Stimulated activated CD8-positive, alpha-beta memory T cell treated with anti-CD3 and anti-CD28 coated beads, Interleukin-15, amount 100 ng/mL, for 24 hours (primary cell): ENCODE measurements around the gene CAPRIN2.

Source experiments
- DNase-seq: peaks from one replicate; pipeline ENCODE4 v3.0.0-alpha.2; 2020; ENCODE audit warnings: low read depth

CAPRIN2 gene, protein sequence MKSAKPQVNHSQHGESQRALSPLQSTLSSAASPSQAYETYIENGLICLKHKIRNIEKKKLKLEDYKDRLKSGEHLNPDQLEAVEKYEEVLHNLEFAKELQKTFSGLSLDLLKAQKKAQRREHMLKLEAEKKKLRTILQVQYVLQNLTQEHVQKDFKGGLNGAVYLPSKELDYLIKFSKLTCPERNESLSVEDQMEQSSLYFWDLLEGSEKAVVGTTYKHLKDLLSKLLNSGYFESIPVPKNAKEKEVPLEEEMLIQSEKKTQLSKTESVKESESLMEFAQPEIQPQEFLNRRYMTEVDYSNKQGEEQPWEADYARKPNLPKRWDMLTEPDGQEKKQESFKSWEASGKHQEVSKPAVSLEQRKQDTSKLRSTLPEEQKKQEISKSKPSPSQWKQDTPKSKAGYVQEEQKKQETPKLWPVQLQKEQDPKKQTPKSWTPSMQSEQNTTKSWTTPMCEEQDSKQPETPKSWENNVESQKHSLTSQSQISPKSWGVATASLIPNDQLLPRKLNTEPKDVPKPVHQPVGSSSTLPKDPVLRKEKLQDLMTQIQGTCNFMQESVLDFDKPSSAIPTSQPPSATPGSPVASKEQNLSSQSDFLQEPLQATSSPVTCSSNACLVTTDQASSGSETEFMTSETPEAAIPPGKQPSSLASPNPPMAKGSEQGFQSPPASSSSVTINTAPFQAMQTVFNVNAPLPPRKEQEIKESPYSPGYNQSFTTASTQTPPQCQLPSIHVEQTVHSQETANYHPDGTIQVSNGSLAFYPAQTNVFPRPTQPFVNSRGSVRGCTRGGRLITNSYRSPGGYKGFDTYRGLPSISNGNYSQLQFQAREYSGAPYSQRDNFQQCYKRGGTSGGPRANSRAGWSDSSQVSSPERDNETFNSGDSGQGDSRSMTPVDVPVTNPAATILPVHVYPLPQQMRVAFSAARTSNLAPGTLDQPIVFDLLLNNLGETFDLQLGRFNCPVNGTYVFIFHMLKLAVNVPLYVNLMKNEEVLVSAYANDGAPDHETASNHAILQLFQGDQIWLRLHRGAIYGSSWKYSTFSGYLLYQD

DNA sequence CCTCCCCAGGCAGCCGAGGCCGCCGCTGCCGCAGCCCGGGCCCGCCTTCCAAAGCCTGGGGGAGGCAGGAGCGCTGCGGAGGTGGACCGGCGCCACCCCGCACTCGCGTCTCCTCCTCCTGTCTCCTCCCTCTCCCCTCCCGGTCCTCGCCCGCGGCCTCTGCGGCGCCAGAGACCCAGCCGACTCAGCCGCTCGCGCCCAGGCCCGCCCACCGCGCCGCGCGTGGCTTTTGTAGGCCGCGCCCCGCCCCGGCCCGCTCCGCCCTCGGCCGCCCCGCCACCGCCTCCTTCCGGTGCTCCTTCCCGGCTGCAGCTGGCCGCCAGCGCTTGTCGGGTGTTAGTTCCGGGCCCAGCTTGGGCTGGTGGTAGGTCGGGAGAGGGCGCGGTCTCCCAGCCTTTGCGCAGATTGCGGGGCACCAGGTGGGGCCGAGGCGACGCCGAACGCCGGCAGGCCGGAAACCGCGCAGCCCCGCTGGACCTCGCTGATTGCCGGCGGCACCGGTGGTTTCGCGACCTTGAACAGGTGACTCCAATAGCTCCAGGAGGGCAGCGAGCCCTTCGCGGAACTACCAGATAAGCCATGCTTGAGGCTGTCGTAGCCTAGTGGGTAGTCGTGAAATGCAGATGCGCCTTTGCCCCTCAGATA lies at the start of gene CAPRIN2:
Gene CAPRIN2 (minus strand): TSS at position 202 of the 645 bp plus-strand sequence. CDS start 1,431 bp downstream, outside the sequence.
- peak; percentile 86 for DNase-seq

DNA sequence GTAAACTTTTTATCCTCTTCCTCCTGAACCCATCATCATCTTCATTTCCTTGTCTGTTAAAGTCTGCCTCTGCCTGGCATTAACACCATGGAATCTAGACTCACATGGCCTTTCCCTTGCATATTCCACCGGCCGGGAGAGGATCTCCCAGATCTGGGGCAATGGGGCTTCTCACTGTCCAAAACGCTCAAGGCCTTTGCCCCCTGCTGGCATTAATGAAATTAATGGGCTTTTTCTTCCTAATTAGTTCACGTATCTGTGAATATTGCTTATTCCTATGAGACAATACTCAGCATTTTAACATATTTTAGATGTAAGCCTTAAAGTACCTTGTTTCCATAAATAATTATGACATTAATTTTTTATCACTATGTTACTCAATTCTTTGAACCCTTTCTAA lies 42.9 kb upstream of the CAPRIN2 start:
- no peak for DNase-seq

DNA sequence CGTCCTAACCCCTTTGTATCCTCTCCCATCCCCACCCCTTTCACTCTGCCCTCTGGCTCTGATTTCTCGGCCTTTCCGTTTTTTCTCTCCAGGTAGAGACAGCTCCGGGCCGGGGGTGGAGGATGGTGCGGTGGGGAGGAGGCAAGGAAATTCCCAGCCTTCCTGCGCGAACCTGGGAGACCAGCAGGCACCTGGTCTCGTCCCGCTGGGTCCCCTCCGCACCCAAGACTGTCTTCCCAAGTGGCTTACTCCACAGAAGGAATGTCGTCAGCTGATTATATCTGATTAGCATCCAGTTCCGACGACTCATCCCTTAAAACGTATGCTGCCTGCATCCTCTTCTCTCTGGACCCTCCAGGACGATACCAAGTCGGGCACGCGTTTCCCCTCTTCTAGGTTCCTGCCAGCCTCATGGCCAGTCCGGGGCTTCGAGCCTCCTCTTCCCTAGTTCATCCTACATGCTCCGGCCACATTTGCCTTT lies 42.2 kb upstream of the CAPRIN2 start:
- DNase-seq: no peak

DNA sequence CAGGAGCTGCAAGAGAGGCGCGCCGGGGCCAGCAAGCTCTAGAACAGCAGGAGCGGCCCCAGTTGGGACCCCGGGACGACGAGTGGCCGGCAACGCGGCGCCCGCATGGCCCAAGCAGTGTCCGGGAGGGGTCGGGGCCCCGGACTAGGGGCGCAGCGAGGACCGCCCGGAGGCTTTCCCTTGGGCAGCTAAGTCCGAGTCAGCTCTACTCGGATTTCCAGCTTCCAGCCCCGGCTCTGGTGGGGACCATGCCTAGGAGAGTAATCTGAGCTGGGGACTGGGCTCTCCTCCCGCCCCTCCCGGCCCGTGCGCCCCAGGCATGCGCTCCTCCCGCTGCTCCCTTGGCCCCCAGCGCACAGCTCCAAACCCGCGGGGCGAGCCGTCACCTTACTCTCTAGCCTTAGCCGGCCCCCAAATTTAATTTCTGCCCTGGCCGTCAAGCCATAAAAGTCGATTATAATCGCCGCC lies 41.6 kb upstream of the CAPRIN2 start:
- DNase-seq: no peak

DNA sequence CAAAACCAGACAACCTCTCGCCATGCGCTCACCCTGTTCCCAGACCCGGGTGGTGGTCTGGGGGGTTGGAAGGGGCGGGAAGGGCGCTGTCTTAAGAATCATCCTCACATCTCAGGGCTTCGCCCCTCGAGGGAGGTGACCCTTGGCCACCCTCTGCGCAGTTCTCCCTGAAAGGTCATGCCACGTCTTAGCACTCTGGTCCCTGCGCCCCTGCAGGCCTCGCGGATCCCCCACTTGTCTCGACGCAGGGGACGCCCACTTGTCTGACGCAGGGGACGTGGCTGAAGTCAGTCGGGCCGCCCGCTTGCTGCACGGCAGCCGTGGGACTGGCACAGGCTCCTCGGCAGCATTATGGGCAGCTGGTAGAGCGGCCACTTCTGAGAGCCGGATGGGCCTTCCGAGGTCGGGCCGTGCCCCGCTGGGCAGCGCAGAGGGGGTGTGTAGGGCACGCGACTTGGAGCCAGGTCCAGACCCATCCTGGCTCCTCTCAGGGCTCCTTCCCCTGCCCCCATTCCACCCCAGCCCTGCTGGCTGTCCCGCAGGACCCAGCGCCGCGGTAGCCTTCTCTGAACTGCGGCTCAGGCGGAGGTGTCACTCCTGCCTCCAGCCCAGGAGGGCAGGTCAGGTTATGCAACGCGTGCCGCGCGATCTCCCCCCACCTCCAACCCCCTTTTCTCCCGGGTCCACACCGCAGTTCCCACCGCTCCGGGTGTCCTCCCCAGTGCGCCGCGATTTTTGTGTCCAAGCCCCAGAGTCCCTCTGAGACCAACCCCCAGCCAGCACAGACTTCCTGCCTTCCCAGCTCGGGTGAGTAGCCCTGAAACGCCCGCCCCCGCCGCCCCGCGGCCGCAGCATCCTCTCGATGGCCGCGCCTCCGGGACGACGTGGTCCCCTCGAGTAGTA lies 40.9 kb upstream of the CAPRIN2 start:
- peak; percentile 42 for DNase-seq

DNA sequence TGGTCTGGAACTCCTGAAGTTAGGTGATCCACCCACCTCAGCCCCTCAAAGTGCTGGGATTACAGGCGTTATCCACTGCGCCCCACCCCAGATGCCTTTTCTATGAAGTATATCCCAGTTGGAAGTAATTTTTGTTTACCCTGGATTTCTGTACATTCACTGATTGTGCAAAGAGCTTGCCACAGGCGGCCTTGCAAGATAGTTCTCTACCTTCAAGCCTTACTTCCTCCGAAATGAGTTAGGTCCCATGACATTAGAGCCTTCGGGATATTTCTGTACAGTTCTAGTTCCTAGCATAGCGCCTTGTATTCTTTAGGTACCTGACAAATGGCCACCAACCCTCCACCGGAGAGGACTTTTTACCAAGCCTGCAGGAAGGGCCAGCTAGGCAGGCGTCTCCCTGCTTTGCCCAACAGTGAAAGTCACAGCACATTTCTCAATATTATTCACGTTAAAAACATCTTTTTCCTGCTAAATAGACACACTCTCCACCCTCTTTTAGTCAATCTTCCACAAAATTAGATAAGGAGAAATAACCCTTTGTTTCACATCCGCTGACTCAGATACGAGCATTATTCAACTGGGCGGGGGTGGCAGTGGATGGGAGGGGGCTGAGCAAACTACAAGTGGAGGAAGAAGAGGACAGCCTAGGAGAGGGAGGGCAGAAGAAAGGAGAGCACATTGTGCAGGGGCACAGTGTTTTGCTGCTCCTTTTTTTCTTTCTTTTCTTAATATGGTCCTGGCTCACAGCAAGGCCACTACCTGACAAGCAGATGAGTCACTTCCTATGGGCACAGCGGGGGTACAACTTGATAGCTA lies 40.0 kb upstream of the CAPRIN2 start:
- DNase-seq: no peak

DNA sequence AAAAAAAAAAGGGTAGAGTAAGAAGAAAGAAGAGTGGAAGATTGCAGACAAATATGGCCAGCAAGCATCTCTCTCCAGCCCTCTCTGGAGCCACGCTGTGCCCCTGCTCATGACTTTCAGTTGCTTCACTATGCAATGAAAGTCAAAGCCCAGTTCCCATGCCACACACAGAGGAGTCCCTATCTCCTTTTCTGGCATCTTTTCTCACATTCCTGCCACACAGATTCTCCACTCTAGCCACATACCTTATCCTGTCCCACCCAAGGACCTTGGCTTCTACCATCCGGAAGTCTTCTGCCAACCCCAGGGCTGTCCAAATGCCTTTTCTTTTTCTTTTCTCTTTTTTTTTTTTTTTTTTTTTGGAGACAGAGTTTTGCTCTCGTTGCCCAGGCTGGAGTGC lies 39.3 kb upstream of the CAPRIN2 start:
- no peak for DNase-seq

DNA sequence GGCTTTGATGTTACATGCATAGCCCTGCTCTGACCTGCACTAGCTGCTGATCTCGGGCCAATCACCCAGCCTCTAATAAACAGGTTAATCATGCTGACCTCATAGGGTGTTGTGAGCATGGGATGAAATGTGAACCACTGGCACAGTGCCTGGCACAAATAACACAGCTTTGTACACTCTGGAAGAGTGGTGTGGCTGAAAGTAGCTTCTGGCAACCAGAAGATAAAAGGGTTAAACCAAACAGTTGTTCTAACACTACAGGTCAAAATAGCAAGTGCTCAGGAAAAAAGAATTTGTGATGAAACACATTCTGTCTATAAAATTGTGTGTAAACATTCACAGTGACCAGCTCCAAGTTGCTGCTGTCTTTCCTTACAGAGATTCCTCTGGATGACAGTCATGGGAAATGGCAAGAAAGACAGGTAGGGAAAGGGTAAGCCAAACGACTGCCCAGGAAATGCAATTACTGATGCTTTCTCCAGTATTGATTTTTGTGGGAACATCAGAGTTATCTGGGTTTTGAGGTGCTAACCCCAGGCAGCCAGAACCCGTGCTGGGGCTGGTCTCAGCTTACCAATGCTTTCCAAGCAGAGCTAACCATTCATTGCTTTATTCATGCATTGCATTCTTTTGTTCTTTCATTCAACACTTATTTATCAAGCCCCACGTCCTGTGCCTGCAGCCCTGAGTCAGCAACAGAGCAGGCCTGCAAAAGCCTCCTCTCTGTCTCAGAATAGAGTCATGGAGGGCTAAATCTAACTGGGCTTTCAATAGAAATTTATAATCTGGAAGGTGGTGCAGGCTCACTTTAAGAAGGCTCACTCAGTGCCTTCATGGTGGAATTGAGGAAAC lies 38.1 kb upstream of the CAPRIN2 start:
- no peak for DNase-seq

DNA sequence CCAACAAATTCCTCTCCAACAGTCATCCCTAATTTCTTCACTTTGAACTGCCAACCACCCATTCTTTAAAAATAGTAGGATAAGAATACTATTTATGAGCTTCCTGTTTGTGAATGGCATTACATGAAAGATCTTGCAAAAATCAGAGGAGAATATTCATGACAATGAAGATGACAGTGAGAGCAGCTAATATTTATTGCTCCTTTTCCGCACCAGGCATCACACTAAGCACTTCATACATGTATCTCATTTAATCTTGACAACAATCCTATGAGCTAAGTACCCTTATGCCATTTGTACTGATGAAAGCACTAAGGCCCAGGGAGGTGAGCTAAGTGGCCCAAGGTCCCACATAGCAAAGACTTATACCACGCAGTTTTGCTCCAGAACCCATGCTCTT lies 37.3 kb upstream of the CAPRIN2 start:
- DNase-seq: no peak

DNA sequence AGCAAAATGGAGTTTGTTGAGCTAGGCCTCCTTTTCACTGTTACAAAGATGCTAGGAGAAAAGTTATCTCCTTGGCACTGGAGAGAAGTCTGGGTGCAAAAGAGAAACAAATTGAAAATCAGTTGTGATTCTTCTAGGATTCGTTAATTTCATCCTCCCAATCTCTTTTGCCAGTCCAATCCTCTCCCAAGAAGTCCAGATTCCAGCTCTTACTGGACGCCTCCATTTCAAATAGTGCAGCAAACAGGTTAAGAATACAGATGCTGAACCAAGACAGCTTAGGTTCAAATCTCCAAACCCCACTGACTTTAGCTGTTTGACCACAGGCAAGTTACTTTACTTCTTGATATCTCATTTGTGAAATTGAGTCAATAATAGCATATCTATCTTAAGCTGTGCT lies 34.0 kb upstream of the CAPRIN2 start:
- DNase-seq: no peak

DNA sequence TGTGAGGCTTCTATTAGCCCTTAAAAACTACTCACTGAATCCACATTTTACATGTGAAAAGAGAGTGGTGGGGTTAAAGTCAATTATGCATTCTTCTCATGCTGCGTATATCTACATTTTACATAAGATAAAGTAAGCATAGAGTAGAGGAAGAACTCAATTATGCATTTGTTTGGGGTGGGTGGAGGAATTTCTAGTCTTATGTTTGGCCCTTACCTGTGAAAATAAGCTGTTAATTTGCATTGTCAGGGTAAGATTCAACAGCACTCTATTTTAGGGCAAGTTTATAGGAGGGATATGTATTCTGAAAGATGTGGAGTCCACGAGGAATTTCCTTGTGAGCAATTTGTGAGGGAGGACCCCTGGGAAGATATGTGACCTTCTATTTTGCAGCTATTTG lies 30.9 kb upstream of the CAPRIN2 start:
- DNase-seq: no peak

DNA sequence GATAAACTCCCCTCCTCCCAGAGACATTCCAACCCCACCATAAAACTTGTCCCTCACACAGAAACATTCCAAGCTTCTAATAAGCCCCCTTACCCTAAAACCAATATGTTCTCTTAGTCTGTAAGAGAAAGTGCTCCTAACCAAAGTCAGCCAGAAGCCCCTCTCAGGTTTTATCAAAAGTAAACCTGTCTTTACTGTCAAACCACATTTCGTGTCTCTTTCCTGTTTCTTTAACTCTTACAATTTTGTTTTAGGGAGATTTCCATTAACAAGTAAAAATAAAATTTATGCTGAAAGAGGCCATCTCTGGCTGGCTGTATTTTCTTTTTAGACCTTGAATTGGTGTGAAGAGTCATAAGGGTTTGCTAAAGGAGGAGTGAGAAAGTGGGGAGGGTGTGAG lies 29.8 kb upstream of the CAPRIN2 start:
- no peak for DNase-seq

DNA sequence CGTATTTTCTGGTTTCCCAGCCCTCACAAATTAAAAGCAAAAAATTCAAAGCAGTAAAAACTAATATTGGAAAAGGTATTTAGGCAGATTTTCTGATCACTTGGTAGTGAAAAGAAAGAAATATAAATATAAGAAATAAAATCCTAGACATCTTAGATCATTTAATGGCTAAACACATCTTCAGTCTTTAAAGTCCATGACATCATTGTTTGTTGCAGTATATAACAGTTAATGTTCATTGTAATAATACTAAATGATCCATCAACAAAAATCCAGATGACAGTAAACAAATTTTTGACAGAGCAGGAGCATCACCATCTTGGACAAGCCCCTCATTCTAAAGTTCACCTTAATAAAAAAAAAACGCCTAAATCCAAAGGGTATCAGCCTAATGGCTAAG lies 29.2 kb upstream of the CAPRIN2 start:
- DNase-seq: no peak

DNA sequence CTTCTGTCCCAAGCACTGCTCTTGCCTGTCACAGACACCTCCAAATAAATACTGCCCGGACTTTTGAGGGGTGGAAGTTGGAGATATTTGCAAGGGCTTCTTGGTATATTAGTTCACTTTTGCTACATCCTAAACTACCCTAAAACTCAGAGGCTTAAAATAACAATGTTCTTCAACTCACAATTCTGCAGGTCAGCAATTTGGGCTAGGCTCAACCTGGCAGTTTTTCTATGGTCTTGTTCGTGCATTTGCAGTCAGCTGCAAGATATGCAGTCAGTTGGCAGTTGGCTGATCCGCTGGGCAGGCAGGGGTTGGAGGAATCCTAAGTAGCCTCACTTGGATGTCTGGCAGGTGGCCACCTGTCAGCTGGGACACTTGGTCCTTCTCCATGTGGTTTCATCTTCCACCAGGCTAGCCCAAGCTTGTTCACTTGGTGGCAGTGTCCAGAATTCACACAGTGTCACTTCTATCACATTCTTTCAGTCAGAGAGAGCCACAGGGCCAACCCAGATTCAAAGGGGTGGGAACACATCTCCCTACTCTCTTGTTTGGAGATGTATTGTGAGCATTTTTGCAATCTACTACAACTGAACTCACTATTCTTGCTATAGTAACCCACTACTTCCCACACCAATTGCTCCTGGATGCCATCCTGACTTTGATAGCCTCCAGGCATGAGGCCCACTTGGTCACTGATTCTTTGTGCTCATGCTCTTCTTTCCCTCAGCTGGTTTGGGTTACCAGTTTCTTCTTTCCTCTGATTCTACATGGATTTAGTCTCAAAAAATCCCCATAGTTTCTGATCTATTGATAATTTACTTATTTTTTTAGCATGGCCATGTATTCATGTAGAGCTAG lies 27.8 kb upstream of the CAPRIN2 start:
- no peak for DNase-seq

DNA sequence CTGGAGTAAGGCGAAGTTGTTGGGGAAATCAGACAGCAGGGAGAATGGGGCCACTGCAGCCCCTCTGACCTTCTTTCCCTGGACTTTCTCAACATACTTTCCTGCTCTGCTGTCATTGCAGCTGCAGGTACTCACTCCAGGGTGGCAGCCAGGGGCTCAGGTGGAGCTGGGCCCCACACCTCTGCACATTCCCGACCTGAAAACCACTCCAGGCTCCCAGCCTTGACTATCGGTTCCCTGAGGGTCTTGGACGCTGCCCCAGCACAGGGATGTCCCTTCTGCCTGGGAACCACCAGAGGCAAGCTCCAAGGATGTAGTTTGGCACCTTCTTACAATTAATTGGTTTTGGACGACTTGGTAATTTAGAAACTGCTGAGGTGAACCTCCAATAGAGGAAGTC lies 24.8 kb upstream of the CAPRIN2 start:
- DNase-seq: no peak

DNA sequence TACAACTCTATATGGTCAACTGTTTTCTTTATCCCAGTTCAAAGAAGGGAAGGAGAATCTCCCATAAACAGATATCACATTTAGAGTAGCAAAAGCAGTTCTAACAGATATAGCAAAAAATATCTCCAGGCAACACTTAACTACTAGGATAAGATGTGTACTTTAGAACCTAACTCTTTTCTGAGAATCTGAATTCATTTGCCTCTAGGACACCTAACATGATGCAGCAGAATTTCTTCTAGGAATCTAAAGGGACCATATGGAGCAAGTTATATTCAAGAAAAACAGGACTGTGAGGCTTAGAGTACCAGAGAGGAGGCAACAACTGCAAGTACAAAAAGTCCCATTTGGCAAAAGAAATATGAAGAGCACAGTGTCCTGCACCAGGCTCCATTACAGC lies 24.4 kb upstream of the CAPRIN2 start:
- DNase-seq: no peak

DNA sequence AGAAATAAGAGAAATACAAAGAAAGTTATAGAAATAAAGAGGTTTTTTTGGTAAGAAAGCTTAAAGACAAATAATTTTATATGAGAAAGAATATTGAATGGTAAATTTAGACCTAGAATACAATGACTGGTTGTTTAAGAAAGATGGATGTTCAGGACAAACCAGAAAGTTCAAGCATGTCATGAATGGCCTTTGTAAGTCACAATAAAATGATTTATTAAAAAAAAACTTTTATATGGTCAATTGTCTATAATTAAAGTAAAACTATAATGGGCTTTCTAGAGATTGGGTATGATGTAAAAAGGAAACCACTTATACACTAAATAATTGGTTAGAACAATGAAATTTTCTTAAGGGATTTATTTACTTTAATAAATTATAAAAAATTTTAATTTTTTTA lies 19.8 kb upstream of the CAPRIN2 start:
- no peak for DNase-seq

DNA sequence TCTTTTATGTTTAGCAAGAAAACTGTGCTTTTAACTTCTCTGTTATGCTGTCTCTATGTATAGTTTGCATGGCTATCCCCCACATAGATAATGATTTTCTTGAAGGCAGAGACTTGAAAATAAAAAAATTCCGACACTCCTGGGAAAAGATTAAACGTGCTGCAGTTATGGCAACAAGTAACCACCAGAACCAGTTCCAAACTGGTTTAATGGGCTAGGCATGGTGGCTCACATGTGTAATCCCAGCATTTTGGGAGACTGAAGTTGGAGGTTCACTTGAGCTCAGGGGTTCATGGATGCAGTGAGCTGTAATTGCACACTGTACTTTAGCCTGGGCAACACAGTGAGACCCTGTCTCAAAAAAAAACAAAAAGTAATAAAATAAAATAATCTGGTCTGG lies 15.1 kb upstream of the CAPRIN2 start:
- DNase-seq: no peak
